DND-41 (cell line): ENCODE data around the gene SLC4A5.

Experiments
- ATAC-seq: fragments of 200-7000 bp; cut with Tn5 transposase; 3 replicates; pipeline ENCODE4 v1.9.1; 2021; ENCODE audit warnings: low read depth; ENCODE audit not compliant: insufficient read depth
- DNase-seq: peaks from one replicate; pipeline ENCODE4 v3.0.0-alpha.2; 2020
- H2AFZ ChIP-seq: 2 replicates; pipeline ENCODE4 v1.6.0; 2012; ENCODE audit warnings: low read depth, low read length
- H3K27ac ChIP-seq: 2 replicates; pipeline ENCODE4 v1.5.1; 2012; ENCODE audit warnings: low read length, inconsistent platforms
- H3K27me3 ChIP-seq: fragments of 200-600 bp; sonication (generic); 2 replicates; pipeline ENCODE4 v1.6.0; 2012; ENCODE audit warnings: low read length, mild to moderate bottlenecking, inconsistent platforms; ENCODE audit not compliant: insufficient read depth, poor library complexity
- H3K36me3 ChIP-seq: 2 replicates; pipeline ENCODE4 v1.5.1; 2012; ENCODE audit warnings: low read length, inconsistent platforms; ENCODE audit not compliant: insufficient read depth
- H3K4me1 ChIP-seq: 2 replicates; pipeline ENCODE4 v1.5.1; 2012; ENCODE audit warnings: mild to moderate bottlenecking, low read length; ENCODE audit not compliant: insufficient read depth
- H3K4me2 ChIP-seq: 2 replicates; pipeline ENCODE4 v1.6.0; 2012; ENCODE audit warnings: mild to moderate bottlenecking, moderate library complexity, low read length, inconsistent platforms; ENCODE audit not compliant: insufficient read depth
- H3K4me3 ChIP-seq, 2 experiments: fragments of 200-600 bp in 1 of 2; shearing (Covaris generic) in 1 of 2; 2 replicates each; pipeline ENCODE4 v1.5.1; 2012 to 2016; ENCODE audit warnings: inconsistent platforms in 2 of 2, low read length in 2 of 2, mild to moderate bottlenecking in 2 of 2, low read depth in 1 of 2, moderate library complexity in 1 of 2
- H3K79me2 ChIP-seq: 2 replicates; pipeline ENCODE4 v1.6.0; 2012; ENCODE audit warnings: low read length, inconsistent platforms; ENCODE audit not compliant: insufficient read depth
- H3K9ac ChIP-seq: 2 replicates; pipeline ENCODE4 v1.6.0; 2012; ENCODE audit warnings: low read depth, mild to moderate bottlenecking, inconsistent platforms, low read length, moderate library complexity
- H3K9me3 ChIP-seq: 2 replicates; pipeline ENCODE4 v1.5.1; 2012; ENCODE audit warnings: low read length, moderate library complexity, mild to moderate bottlenecking, inconsistent platforms; ENCODE audit not compliant: insufficient read depth, severe bottlenecking
- H4K20me1 ChIP-seq: 2 replicates; pipeline ENCODE4 v1.6.0; 2012; ENCODE audit warnings: low read length; ENCODE audit not compliant: insufficient read depth
- CTCF ChIP-seq: IDR thresholded peaks from 2 replicates; pipeline ENCODE4 v1.5.1; 2012; ENCODE audit warnings: borderline replicate concordance, low read length, moderate library complexity, mild to moderate bottlenecking; ENCODE audit not compliant: poor library complexity, severe bottlenecking; ENCODE audit errors: extremely low read depth
- EZH2 ChIP-seq: IDR thresholded peaks from 3 replicates; pipeline ENCODE4 v1.6.1; 2012; ENCODE audit warnings: borderline replicate concordance, low read depth, mild to moderate bottlenecking, moderate library complexity, low read length, inconsistent platforms; ENCODE audit not compliant: severe bottlenecking

Gene SLC4A5

GRCh38 chr2:74384051-74384450 lies 40.8 kb upstream of the SLC4A5 start:
- DNase-seq (no peak), ATAC-seq (no peak)
- H3K27me3 ChIP-seq, result no peaks in the 10 kb centered on the region
- H3K4me1 ChIP-seq, result peaks cover 17% of the 10 kb centered on the region
- no peak overlapping the region for H2AFZ ChIP-seq
- no peak for TF ChIP-seq CTCF
- TF ChIP-seq EZH2, result no peak
- no peak overlapping the region for H3K4me2 ChIP-seq
- H3K27ac ChIP-seq, result no peak overlapping the region
- no peak overlapping the region for H3K9ac ChIP-seq
- H3K79me2 ChIP-seq, result peaks cover 96% of the 10 kb centered on the region
- H3K9me3 ChIP-seq, result no peaks in the 10 kb centered on the region
- H3K36me3 ChIP-seq, result peaks cover 25% of the 10 kb centered on the region
- H4K20me1 ChIP-seq, result peaks cover 39% of the 10 kb centered on the region
- H3K4me3 ChIP-seq, result no peak overlapping the region

- Histone ChIP-seq H2AFZ (no peak overlapping the region), H3K9me3 (no peaks in the 10 kb centered on the region), H3K79me2 (peaks cover 91% of the 10 kb centered on the region), H3K4me1 (peaks cover 11% of the 10 kb centered on the region), H4K20me1 (peaks cover 45% of the 10 kb centered on the region), H3K27me3 (no peaks in the 10 kb centered on the region), H3K27ac (no peak overlapping the region), H3K4me3 (no peak overlapping the region), H3K9ac (no peak overlapping the region), H3K4me2 (no peak overlapping the region), H3K36me3 (peaks cover 25% of the 10 kb centered on the region)
- DNase-seq (no peak), ATAC-seq (no peak)
- no peak for TF ChIP-seq EZH2
- no peak for TF ChIP-seq CTCF
These were observed 40.0 kb upstream of the SLC4A5 start for GRCh38 chr2:74383254-74383653.

- no peak for DNase-seq
- peaks cover 47% of the 10 kb centered on the region for H4K20me1 ChIP-seq
- peaks cover 80% of the 10 kb centered on the region for H3K79me2 ChIP-seq
These were observed 38.5 kb upstream of the SLC4A5 start for GRCh38 chr2:74381751-74382150.

More at GRCh38 chr2:74381751-74382150, 38.5 kb upstream of the SLC4A5 start:
- peaks cover 40% of the 10 kb centered on the region for H3K36me3 ChIP-seq
- no peak overlapping the region for H2AFZ ChIP-seq
- TF ChIP-seq EZH2, result no peak
- no peak for TF ChIP-seq CTCF
- no peak overlapping the region for H3K4me2 ChIP-seq
- no peak overlapping the region for H3K9ac ChIP-seq
- H3K4me1 ChIP-seq, result peaks cover 11% of the 10 kb centered on the region
- no peak overlapping the region for H3K27ac ChIP-seq
- H3K4me3 ChIP-seq, result no peak overlapping the region
- H3K27me3 ChIP-seq, result no peaks in the 10 kb centered on the region
- no peak for ATAC-seq
- H3K9me3 ChIP-seq, result no peaks in the 10 kb centered on the region
